Heart left ventricle (tissue), 16 donors: ENCODE measurements around the gene MFF. TPM values are rescaled to one million over a fixed set of nuclear protein-coding genes. Genes with fewer than 3 reads are reported as not detected.

Experiments
- ATAC-seq, 4 donors: fragments of 200-7000 bp; cut with Tn5 transposase; one replicate each; pipeline ENCODE4 v1.9.1; 2020 to 2022; ENCODE audit warnings: moderate library complexity in 4 of 4, mild to moderate bottlenecking in 3 of 4, moderate number of reproducible peaks in 1 of 4
- DNase-seq, 5 donors: peaks; one replicate each; pipeline ENCODE4 v3.0.0-alpha.2; 2020
- H3K27ac ChIP-seq, 12 donors: fragments of 200-600 bp; sonication (generic) in 4 of 12; one replicate each; pipeline versions ENCODE4 v1.5.0 to v1.8.0; 2016 to 2022; ENCODE audit warnings: mild to moderate bottlenecking in 2 of 12
- H3K27me3 ChIP-seq, 9 donors: fragments of 200-600 bp; sonication (generic) in 2 of 9; one replicate each; pipeline versions ENCODE4 v1.5.1 to v1.8.0; 2016 to 2022; ENCODE audit warnings: mild to moderate bottlenecking in 3 of 9
- H3K36me3 ChIP-seq, 9 donors: fragments of 200-600 bp; sonication (generic) in 2 of 9; one replicate each; pipeline versions ENCODE4 v1.5.0 to v1.8.0; 2018 to 2022; ENCODE audit warnings: mild to moderate bottlenecking in 2 of 9
- H3K4me1 ChIP-seq, 12 donors: fragments of 200-600 bp; sonication (generic) in 4 of 12; one replicate each; pipeline versions ENCODE4 v1.5.0 to v1.8.0; 2016 to 2022; ENCODE audit warnings: mild to moderate bottlenecking in 3 of 12
- H3K4me3 ChIP-seq, 12 donors: fragments of 200-600 bp; sonication (generic) in 4 of 12; one replicate each; pipeline versions ENCODE4 v1.5.0 to v1.8.0; 2017 to 2022; ENCODE audit warnings: mild to moderate bottlenecking in 9 of 12, moderate library complexity in 4 of 12
- H3K9me3 ChIP-seq, 12 donors: fragments of 200-600 bp; sonication (generic) in 4 of 12; one replicate each; pipeline versions ENCODE4 v1.5.0 to v1.8.0; 2016 to 2022; ENCODE audit warnings: mild to moderate bottlenecking in 1 of 12
- POLR2A ChIP-seq, 2 donors: fragments of 450-650 bp; IDR thresholded peaks; one replicate each; pipeline ENCODE4 v1.6.1; 2017; ENCODE audit warnings: antibody characterized with exemption in 2 of 2, mild to moderate bottlenecking in 2 of 2, moderate library complexity in 2 of 2
- WGBS, 4 donors: extraction: QIAGEN DNeasy Blood & Tissue Kit in 2 of 4; methylation state at CpG; one replicate each; pipeline versions ENCODE4 v1.1.5 to v1.1.7; 2013 to 2018; 5-methylcytosine and 5-hydroxymethylcytosine counted together
- intact Hi-C, 10 donors: fragments of 100-400 bp; cut with DNase I; formaldehyde crosslinking; loops; one replicate each; pipeline versions ENCODE4 v1.11.1 to v1.14.2; 2022
- polyA plus RNA-seq, 2 donors: library from polyadenylated mRNA; stranded (reverse); fragments of 200-250 nt; gene quantifications; one replicate each; pipeline ENCODE4 v1.2.3, GENCODE V29; 2013
- total RNA-seq, 9 donors: library from RNA; depleted of rRNA in 2 of 9; stranded (reverse); fragments of >200 nt in 2 of 9; fragmentation: NEBNext Ultra II Directional in 3 of 9; extraction: Animal tissue kit (Norgen Biotek cat#: 25700) in 3 of 9; gene quantifications; one replicate each; pipeline versions ENCODE4 v1.1.0 to v1.2.4, GENCODE V29; 2016 to 2023
- TF ChIP-seq, protein P1 (sequence below), 12 donors: fragments of 200-600 bp; sonication (generic) in 4 of 12; IDR thresholded peaks; one replicate each; pipeline versions ENCODE4 v1.5.0 to v1.8.0; 2018 to 2022; ENCODE audit warnings: antibody characterized with exemption in 12 of 12, mild to moderate bottlenecking in 5 of 12
- donor health status: ischemic (EF 13 %, LVEDD 7.1; RV severe dilation, severe dysfunction).
- donor health status: healthy with polysubstance abuse.
- donor health status: DM: no; HTN: yes; CAD: no.
- donor health status: DM: no; HTN: no; CAD: no.
- donor health status: ischemic (EF 25% LVEDD 6.9; RV normal size, moderate dysfunction).
- donor health status: ischemic (EF 25% LVEDD 5.7; RV mildly dilated, moderate dysfunction).
- donor health status: healthy.
- donor health status: DM: yes; HTN: yes; CAD: no.
- donor health status: ischemic (EF 35%, LVEDD 5.7; RV mildly dilated, moderate dysfunction).
- donor health status: nonischemic (EF 11% LVEDD 7.7; RV severe dilation, severe dysfunction).
- donor health status: DM: yes; HTN: yes; CAD: no.
- donor health status: PGD.
- donor health status: ischemic (EF 29% LVEDD 5.4; RV normal size, mild dysfunction).
- donor health status: nonischemic (EF 23%, LVEDD 6.1; RV moderate dilation, normal function).

The MFF gene
- total and polyA plus RNA-seq, 11 donors = 60.1 to 117 (median 79.7) TPM

- peak overlapping the region in 1 of 12 donors; percentile 20 for H3K27ac ChIP-seq
- no peak overlapping the region for H3K4me3 ChIP-seq
- H3K9me3 ChIP-seq = no peaks in the 10 kb centered on the region
- H3K36me3 ChIP-seq = no peaks in the 10 kb centered on the region
- H3K27me3 ChIP-seq = peaks cover 0 to 13% (median 0%) of the 10 kb centered on the region in 9 donors
- DNase-seq (no peak), ATAC-seq (no peak)
- 54 to 61% (median 58%) methylated on average over 9 of the region's 9 CpGs for WGBS, 4 donors
- intact Hi-C loops = no loop called here
- peaks cover 0 to 9% (median 0%) of the 10 kb centered on the region in 12 donors for H3K4me1 ChIP-seq
- TF ChIP-seq, protein P1, sequence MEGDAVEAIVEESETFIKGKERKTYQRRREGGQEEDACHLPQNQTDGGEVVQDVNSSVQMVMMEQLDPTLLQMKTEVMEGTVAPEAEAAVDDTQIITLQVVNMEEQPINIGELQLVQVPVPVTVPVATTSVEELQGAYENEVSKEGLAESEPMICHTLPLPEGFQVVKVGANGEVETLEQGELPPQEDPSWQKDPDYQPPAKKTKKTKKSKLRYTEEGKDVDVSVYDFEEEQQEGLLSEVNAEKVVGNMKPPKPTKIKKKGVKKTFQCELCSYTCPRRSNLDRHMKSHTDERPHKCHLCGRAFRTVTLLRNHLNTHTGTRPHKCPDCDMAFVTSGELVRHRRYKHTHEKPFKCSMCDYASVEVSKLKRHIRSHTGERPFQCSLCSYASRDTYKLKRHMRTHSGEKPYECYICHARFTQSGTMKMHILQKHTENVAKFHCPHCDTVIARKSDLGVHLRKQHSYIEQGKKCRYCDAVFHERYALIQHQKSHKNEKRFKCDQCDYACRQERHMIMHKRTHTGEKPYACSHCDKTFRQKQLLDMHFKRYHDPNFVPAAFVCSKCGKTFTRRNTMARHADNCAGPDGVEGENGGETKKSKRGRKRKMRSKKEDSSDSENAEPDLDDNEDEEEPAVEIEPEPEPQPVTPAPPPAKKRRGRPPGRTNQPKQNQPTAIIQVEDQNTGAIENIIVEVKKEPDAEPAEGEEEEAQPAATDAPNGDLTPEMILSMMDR (IDR thresholded peaks at IDR 0.05) = no peak
- TF ChIP-seq POLR2A (IDR thresholded peaks at IDR 0.05) = no peak
Measured at GRCh38 chr2:227376656-227377396, 51.8 kb downstream of the MFF start.

GRCh38 chr2:227377467-227378351 lies 52.7 kb downstream of the MFF start:
- H3K4me3 ChIP-seq = no peak overlapping the region

GRCh38 chr2:227378371-227378782 lies 53.3 kb downstream of the MFF start:
- WGBS, 4 donors = 67 to 82% (median 77%) methylated on average over 4 of the region's 4 CpGs

More at GRCh38 chr2:227377467-227378351, 52.7 kb downstream of the MFF start:
- H3K36me3 ChIP-seq = no peaks in the 10 kb centered on the region
- WGBS, 4 donors = 76 to 85% (median 84%) methylated on average over 8 of the region's 8 CpGs
- ATAC-seq (no peak), DNase-seq (no peak)
- peaks cover 0 to 9% (median 0%) of the 10 kb centered on the region in 12 donors for H3K4me1 ChIP-seq
- H3K27ac ChIP-seq = peak overlapping the region in 1 of 12 donors; percentile 20
- intact Hi-C loops = no loop called here
- H3K9me3 ChIP-seq = no peaks in the 10 kb centered on the region
- peaks cover 0 to 21% (median 0%) of the 10 kb centered on the region in 9 donors for H3K27me3 ChIP-seq
- TF ChIP-seq, protein P1 (IDR thresholded peaks at IDR 0.05) = no peak

More at GRCh38 chr2:227378371-227378782, 53.3 kb downstream of the MFF start:
- no peak overlapping the region for H3K4me3 ChIP-seq
- H3K27ac ChIP-seq = no peak overlapping the region
- ATAC-seq (no peak), DNase-seq (no peak)
- TF ChIP-seq, protein P1 (IDR thresholded peaks at IDR 0.05) = no peak
- TF ChIP-seq POLR2A (IDR thresholded peaks at IDR 0.05) = no peak
- H3K27me3 ChIP-seq = peaks cover 0 to 21% (median 0%) of the 10 kb centered on the region in 9 donors
- no peaks in the 10 kb centered on the region for H3K9me3 ChIP-seq
- intact Hi-C loops = no loop called here
- peaks cover 0 to 9% (median 0%) of the 10 kb centered on the region in 12 donors for H3K4me1 ChIP-seq
- no peaks in the 10 kb centered on the region for H3K36me3 ChIP-seq
